HEK293 (cell line): Measurements from ENCODE around the gene ARNT2.
A peak's percentile ranks its signal among the peaks of the same experiment; 100 is the strongest.

Experiments
- CTCF ChIA-PET: fragments of 350-600 bp; formaldehyde crosslinking; extraction: SDS; loops from one replicate; lab custom pipeline; 2021; ENCODE audit warnings: antibody characterized with exemption; lab: Yijun Ruan, JAX
- POLR2A ChIA-PET: fragments of 300-600 bp; formaldehyde crosslinking; extraction: SDS; loops from one replicate; lab custom pipeline; 2020; ENCODE audit warnings: antibody characterized with exemption, inconsistent platforms; lab: Yijun Ruan, JAX
- H3K27ac ChIP-seq: fragments of 200-500 bp; sonication (Bioruptor generic); 2 replicates; pipeline ENCODE4 v1.5.1; 2014; ENCODE audit warnings: low read depth, low read length, control low read depth, inconsistent platforms; ENCODE audit errors: extremely low read depth
- H3K36me3 ChIP-seq, 2 experiments: fragments of 200-500 bp in 1 of 2; sonication (Bioruptor generic) in 1 of 2; 1 replicate in 1 of 2; 2 replicates in 1 of 2; pipeline ENCODE4 v1.5.1; 2014 to 2017; ENCODE audit warnings: inconsistent platforms in 2 of 2, low read length in 2 of 2; ENCODE audit not compliant: control insufficient read depth in 2 of 2, insufficient read depth in 1 of 2
- H3K4me1 ChIP-seq: fragments of 200-500 bp; sonication (Bioruptor generic); 2 replicates; pipeline ENCODE4 v1.5.1; 2014; ENCODE audit warnings: mild to moderate bottlenecking, low read length, inconsistent platforms; ENCODE audit not compliant: control insufficient read depth, insufficient read depth
- H3K4me3 ChIP-seq: 2 replicates; pipeline ENCODE4 v1.5.1; 2011; ENCODE audit warnings: low read depth, mild to moderate bottlenecking, control low read depth, low read length, moderate library complexity
- H3K9me3 ChIP-seq: fragments of 200-500 bp; sonication (Bioruptor generic); 2 replicates; pipeline ENCODE4 v1.5.1; 2014; ENCODE audit warnings: low read depth, low read length, inconsistent platforms; ENCODE audit not compliant: control insufficient read depth, insufficient read depth
- SCRT1 ChIP-seq: fragments of 450-650 bp; formaldehyde crosslinking; IDR thresholded peaks from 2 replicates; pipeline ENCODE4 v1.5.1; 2016; ENCODE audit warnings: missing biosample characterization, missing genetic modification characterization, borderline replicate concordance
- ZFP41 ChIP-seq: fragments of 450-650 bp; formaldehyde crosslinking; IDR thresholded peaks from 2 replicates; pipeline ENCODE4 v1.5.1; 2016; ENCODE audit warnings: missing biosample characterization, missing genetic modification characterization, borderline replicate concordance
- ZFP69B ChIP-seq: fragments of 450-650 bp; formaldehyde crosslinking; IDR thresholded peaks from 2 replicates; pipeline ENCODE4 v1.5.1; 2016; ENCODE audit warnings: missing biosample characterization, missing genetic modification characterization
- ZIC2 ChIP-seq: fragments of 450-650 bp; formaldehyde crosslinking; IDR thresholded peaks from 2 replicates; pipeline ENCODE4 v1.5.1; 2016; ENCODE audit warnings: missing biosample characterization, missing genetic modification characterization
- ZNF10 ChIP-seq: fragments of 450-650 bp; formaldehyde crosslinking; IDR thresholded peaks from 2 replicates; pipeline ENCODE4 v1.5.1; 2017; ENCODE audit warnings: missing biosample characterization, missing genetic modification characterization
- ZNF112 ChIP-seq: fragments of 450-650 bp; formaldehyde crosslinking; IDR thresholded peaks from 2 replicates; pipeline ENCODE4 v1.5.0; 2017; ENCODE audit warnings: missing biosample characterization, missing genetic modification characterization
- ZNF133 ChIP-seq: fragments of 450-650 bp; formaldehyde crosslinking; IDR thresholded peaks from 2 replicates; pipeline ENCODE4 v1.5.1; 2016; ENCODE audit warnings: missing biosample characterization, missing genetic modification characterization
- ZNF2 ChIP-seq: fragments of 450-650 bp; formaldehyde crosslinking; IDR thresholded peaks from 2 replicates; pipeline ENCODE4 v1.5.1; 2016; ENCODE audit warnings: missing biosample characterization, missing genetic modification characterization
- ZNF426 ChIP-seq: fragments of 450-650 bp; formaldehyde crosslinking; IDR thresholded peaks from 2 replicates; pipeline ENCODE4 v1.5.1; 2017; ENCODE audit warnings: missing biosample characterization, missing genetic modification characterization, mild to moderate bottlenecking, inconsistent platforms, moderate library complexity
- ZNF544 ChIP-seq: fragments of 450-650 bp; formaldehyde crosslinking; IDR thresholded peaks from 2 replicates; pipeline ENCODE4 v1.5.0; 2017; ENCODE audit warnings: missing biosample characterization, missing genetic modification characterization
- ZNF558 ChIP-seq: fragments of 450-650 bp; formaldehyde crosslinking; IDR thresholded peaks from 2 replicates; pipeline ENCODE4 v1.5.1; 2016; ENCODE audit warnings: missing biosample characterization, missing genetic modification characterization
- ZNF654 ChIP-seq: fragments of 450-650 bp; formaldehyde crosslinking; IDR thresholded peaks from 2 replicates; pipeline ENCODE4 v1.5.1; 2016; ENCODE audit warnings: low read depth, missing biosample characterization, missing genetic modification characterization
- ZNF768 ChIP-seq: fragments of 450-650 bp; formaldehyde crosslinking; IDR thresholded peaks from 2 replicates; pipeline ENCODE4 v1.5.1; 2018; ENCODE audit warnings: missing biosample characterization, mild to moderate bottlenecking, missing genetic modification characterization
- TF ChIP-seq, protein P1 (sequence below): fragments of 450-650 bp; formaldehyde crosslinking; IDR thresholded peaks from 2 replicates; pipeline ENCODE4 v1.5.1; 2016; ENCODE audit warnings: missing biosample characterization, missing genetic modification characterization
- TF ChIP-seq, protein P2 (sequence below): fragments of 450-650 bp; IDR thresholded peaks from 2 replicates; pipeline ENCODE4 v1.5.1; 2018; ENCODE audit warnings: missing biosample characterization, missing genetic modification characterization
- TF ChIP-seq, protein P3 (sequence below): sonication (generic); formaldehyde crosslinking; IDR thresholded peaks from 2 replicates; pipeline ENCODE4 v1.8.1; 2022; ENCODE audit warnings: mild to moderate bottlenecking, moderate library complexity, missing genetic modification reagents
- TF ChIP-seq, protein P4 (sequence below): fragments of 450-650 bp; formaldehyde crosslinking; IDR thresholded peaks from 2 replicates; pipeline ENCODE4 v1.5.1; 2016; ENCODE audit warnings: missing biosample characterization, missing genetic modification characterization

ARNT2 gene

DNA sequence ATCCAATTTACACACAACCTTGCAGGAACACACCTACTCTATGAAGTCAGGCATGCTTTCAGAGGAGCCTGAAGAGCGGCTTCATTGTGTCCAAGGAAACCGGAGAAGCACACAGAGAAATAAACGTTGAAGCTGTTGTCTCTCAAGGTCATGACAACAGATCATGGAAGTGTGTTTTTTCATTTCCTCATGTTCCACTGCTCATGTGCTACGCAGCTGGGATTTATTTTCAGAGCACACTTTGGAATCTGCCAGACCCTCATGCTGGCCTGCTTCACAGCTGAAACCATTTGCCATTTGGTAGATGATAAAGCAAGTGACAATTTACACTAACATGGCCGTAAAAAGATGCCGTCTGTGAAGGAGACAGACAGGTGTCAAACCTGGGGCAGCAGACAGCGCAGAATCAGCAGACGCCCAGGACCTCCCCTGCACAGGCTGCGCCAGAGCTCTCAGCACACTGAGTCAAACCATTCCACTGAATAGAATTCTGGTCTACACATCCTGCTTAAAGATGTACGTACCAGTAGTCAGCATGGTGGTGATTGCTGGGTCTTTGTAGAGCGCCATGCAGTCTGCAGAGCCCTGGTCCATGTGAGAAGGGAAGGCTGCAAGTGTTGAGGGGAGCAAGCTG is 99.3 kb downstream of the ARNT2 start:
- TF ChIP-seq ZIC2 (tag by site-specific recombination) (no peak), ZNF426 (tag by site-specific recombination) (no peak), ZNF10 (no peak), ZNF544 (no peak), SCRT1 (tag by site-specific recombination) (no peak), ZNF654 (no peak), ZNF558 (tag by site-specific recombination) (no peak), ZNF112 (tag by site-specific recombination) (no peak), ZFP69B (tag by site-specific recombination) (no peak), ZNF2 (tag by site-specific recombination) (no peak), ZNF768 (tag by site-specific recombination) (no peak), ZFP41 (tag by site-specific recombination) (no peak)
- TF ChIP-seq, protein P1, sequence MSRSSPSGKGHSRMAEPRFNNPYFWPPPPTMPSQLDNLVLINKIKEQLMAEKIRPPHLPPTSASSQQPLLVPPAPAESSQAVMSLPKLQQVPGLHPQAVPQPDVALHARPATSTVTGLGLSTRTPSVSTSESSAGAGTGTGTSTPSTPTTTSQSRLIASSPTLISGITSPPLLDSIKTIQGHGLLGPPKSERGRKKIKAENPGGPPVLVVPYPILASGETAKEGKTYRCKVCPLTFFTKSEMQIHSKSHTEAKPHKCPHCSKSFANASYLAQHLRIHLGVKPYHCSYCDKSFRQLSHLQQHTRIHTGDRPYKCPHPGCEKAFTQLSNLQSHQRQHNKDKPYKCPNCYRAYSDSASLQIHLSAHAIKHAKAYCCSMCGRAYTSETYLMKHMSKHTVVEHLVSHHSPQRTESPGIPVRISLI (tag by site-specific recombination): no peak
- TF ChIP-seq, protein P2, sequence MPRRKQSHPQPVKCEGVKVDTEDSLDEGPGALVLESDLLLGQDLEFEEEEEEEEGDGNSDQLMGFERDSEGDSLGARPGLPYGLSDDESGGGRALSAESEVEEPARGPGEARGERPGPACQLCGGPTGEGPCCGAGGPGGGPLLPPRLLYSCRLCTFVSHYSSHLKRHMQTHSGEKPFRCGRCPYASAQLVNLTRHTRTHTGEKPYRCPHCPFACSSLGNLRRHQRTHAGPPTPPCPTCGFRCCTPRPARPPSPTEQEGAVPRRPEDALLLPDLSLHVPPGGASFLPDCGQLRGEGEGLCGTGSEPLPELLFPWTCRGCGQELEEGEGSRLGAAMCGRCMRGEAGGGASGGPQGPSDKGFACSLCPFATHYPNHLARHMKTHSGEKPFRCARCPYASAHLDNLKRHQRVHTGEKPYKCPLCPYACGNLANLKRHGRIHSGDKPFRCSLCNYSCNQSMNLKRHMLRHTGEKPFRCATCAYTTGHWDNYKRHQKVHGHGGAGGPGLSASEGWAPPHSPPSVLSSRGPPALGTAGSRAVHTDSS (tag by site-specific recombination): no peak
- TF ChIP-seq, protein P3, sequence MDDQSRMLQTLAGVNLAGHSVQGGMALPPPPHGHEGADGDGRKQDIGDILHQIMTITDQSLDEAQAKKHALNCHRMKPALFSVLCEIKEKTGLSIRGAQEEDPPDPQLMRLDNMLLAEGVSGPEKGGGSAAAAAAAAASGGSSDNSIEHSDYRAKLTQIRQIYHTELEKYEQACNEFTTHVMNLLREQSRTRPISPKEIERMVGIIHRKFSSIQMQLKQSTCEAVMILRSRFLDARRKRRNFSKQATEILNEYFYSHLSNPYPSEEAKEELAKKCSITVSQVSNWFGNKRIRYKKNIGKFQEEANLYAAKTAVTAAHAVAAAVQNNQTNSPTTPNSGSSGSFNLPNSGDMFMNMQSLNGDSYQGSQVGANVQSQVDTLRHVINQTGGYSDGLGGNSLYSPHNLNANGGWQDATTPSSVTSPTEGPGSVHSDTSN (CRISPR knock-in tag): no peak
- ChIA-PET CTCF (no interaction called here), POLR2A (no interaction called here)
- no peak overlapping the region for H3K4me3 ChIP-seq
- H3K9me3 ChIP-seq: no peaks in the 10 kb centered on the region
- H3K4me1 ChIP-seq: peaks cover 4% of the 10 kb centered on the region; the same call in 1 of the 2 replicates
- no peak overlapping the region for H3K27ac ChIP-seq
- no peaks in the 10 kb centered on the region for H3K36me3 ChIP-seq

DNA sequence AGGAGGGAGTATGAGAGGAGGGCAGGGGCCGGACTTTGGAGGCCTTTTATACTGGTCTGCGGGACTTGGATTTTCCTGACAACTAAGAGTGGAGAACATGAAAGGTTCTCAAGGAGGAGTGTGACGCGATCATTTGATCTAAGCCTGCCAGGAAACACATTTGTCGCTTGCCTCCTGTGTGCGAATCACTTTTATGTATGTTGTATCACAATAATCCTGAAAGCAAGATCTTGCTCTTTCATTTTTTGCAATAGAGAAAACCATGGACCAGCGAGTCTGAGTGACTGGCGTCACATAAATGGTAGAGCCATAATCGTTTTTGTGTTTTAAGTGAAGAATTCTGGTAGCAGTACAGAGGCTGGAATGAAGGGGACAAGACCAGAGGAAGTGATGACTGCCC is 100.7 kb downstream of the ARNT2 start:
- H3K27ac ChIP-seq: no peak overlapping the region
- CTCF ChIA-PET: interaction anchor here (0.8 to 1.0 kb wide), 2 partner anchors 38 to 49 kb away, joined by 4 read pairs; no protein-coding TSS in a partner anchor
- H3K36me3 ChIP-seq: no peaks in the 10 kb centered on the region
- POLR2A ChIA-PET: no interaction called here
- no peaks in the 10 kb centered on the region for H3K9me3 ChIP-seq
- H3K4me1 ChIP-seq: peaks cover 4% of the 10 kb centered on the region; the same call in 1 of the 2 replicates
- no peak overlapping the region for H3K4me3 ChIP-seq
- TF ChIP-seq, protein P4, sequence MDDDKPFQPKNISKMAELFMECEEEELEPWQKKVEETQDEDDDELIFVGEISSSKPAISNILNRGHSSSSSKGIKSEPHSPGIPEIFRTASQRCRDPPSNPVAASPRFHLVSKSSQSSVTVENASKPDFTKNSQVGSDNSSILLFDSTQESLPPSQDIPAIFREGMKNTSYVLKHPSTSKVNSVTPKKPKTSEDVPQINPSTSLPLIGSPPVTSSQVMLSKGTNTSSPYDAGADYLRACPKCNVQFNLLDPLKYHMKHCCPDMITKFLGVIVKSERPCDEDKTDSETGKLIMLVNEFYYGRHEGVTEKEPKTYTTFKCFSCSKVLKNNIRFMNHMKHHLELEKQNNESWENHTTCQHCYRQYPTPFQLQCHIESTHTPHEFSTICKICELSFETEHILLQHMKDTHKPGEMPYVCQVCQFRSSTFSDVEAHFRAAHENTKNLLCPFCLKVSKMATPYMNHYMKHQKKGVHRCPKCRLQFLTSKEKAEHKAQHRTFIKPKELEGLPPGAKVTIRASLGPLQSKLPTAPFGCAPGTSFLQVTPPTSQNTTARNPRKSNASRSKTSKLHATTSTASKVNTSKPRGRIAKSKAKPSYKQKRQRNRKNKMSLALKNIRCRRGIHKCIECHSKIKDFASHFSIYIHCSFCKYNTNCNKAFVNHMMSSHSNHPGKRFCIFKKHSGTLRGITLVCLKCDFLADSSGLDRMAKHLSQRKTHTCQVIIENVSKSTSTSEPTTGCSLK (tag by site-specific recombination): no peak
- TF ChIP-seq ZNF133 (tag by site-specific recombination): peak; percentile 93
